ENCODE data around the gene NAGPA. TPM values are rescaled to one million over a fixed set of nuclear protein-coding genes. Genes with fewer than 3 reads are reported as not detected.
"Not testable (repeated sequence)": the region's sequence is repeated elsewhere in the genome, so short reads cannot be mapped to it uniquely, and the experiment has no call there.

Gene NAGPA
- total and polyA plus RNA-seq, 8 donors: 3.7 to 10.0 (median 6.6) TPM

DNA sequence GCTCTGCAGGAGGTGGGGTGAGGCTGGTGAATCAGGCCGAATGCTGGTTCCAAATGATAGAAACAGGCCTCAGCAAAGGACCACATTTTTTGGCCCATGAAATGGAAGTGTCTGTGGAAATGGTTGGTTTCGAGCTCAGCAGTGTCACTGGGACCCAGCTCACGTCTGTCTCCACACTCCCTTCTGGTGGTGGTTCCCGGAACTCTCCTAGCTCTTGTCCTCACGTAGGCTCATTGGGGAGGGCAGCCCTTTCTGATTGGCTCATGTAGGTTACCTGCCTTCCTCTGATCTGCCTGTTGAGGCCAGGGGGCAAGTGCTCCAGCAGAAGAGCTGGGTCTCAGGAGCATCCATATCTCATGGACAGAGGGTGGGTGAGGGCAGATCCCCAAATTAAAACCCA lies 41.9 kb upstream of the NAGPA start:
- TF ChIP-seq, protein P1, sequence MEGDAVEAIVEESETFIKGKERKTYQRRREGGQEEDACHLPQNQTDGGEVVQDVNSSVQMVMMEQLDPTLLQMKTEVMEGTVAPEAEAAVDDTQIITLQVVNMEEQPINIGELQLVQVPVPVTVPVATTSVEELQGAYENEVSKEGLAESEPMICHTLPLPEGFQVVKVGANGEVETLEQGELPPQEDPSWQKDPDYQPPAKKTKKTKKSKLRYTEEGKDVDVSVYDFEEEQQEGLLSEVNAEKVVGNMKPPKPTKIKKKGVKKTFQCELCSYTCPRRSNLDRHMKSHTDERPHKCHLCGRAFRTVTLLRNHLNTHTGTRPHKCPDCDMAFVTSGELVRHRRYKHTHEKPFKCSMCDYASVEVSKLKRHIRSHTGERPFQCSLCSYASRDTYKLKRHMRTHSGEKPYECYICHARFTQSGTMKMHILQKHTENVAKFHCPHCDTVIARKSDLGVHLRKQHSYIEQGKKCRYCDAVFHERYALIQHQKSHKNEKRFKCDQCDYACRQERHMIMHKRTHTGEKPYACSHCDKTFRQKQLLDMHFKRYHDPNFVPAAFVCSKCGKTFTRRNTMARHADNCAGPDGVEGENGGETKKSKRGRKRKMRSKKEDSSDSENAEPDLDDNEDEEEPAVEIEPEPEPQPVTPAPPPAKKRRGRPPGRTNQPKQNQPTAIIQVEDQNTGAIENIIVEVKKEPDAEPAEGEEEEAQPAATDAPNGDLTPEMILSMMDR (IDR thresholded peaks at IDR 0.05): no peak
- ATAC-seq: no peak
- Histone ChIP-seq H3K4me1 (peaks cover 0 to 11% (median 0%) of the 10 kb centered on the region in 3 donors), H3K9me3 (no peaks in the 10 kb centered on the region), H3K36me3 (peaks cover 0 to 21% (median 0%) of the 10 kb centered on the region in 3 donors), H3K27me3 (no peaks in the 10 kb centered on the region), H3K4me3 (no peak overlapping the region), H3K27ac (no peak overlapping the region)
- peak in 1 of 6 donors; percentile 13 for DNase-seq
- 86 to 92% methylated on average over 5 of the region's 5 CpGs for WGBS, 2 donors
- intact Hi-C loops (cut with DNase I): no loop called here
- FAIRE-seq: no peak

- H3K27ac ChIP-seq; intact Hi-C loops (cut with DNase I); H3K4me3 ChIP-seq; ATAC-seq; FAIRE-seq; H3K27me3 ChIP-seq; H3K9me3 ChIP-seq: not testable (repeated sequence)
- peaks cover 0 to 11% (median 0%) of the 10 kb centered on the region in 3 donors for H3K4me1 ChIP-seq
- H3K36me3 ChIP-seq: peaks cover 0 to 21% (median 0%) of the 10 kb centered on the region in 3 donors
- peak in 1 of 6 donors; percentile 9 for DNase-seq
- 94 to 97% methylated on average over 15 of the region's 15 CpGs for WGBS, 2 donors
These were observed 40.0 kb upstream of the NAGPA start for GRCh38 chr16:5073771-5074170.

- FAIRE-seq: no peak
- Histone ChIP-seq H3K4me3 (no peak overlapping the region), H3K27ac (no peak overlapping the region), H3K27me3 (no peaks in the 10 kb centered on the region), H3K9me3 (no peaks in the 10 kb centered on the region), H3K4me1 (peaks cover 0 to 11% (median 0%) of the 10 kb centered on the region in 3 donors), H3K36me3 (peaks cover 0 to 21% (median 0%) of the 10 kb centered on the region in 3 donors)
- no peak for ATAC-seq
- DNase-seq: no peak
- TF ChIP-seq, protein P1 (IDR thresholded peaks at IDR 0.05): no peak
- 75 to 82% methylated on average over 2 of the region's 2 CpGs for WGBS, 2 donors
- intact Hi-C loops (cut with DNase I): no loop called here
These were observed 39.5 kb upstream of the NAGPA start for GRCh38 chr16:5073279-5073629.

DNA sequence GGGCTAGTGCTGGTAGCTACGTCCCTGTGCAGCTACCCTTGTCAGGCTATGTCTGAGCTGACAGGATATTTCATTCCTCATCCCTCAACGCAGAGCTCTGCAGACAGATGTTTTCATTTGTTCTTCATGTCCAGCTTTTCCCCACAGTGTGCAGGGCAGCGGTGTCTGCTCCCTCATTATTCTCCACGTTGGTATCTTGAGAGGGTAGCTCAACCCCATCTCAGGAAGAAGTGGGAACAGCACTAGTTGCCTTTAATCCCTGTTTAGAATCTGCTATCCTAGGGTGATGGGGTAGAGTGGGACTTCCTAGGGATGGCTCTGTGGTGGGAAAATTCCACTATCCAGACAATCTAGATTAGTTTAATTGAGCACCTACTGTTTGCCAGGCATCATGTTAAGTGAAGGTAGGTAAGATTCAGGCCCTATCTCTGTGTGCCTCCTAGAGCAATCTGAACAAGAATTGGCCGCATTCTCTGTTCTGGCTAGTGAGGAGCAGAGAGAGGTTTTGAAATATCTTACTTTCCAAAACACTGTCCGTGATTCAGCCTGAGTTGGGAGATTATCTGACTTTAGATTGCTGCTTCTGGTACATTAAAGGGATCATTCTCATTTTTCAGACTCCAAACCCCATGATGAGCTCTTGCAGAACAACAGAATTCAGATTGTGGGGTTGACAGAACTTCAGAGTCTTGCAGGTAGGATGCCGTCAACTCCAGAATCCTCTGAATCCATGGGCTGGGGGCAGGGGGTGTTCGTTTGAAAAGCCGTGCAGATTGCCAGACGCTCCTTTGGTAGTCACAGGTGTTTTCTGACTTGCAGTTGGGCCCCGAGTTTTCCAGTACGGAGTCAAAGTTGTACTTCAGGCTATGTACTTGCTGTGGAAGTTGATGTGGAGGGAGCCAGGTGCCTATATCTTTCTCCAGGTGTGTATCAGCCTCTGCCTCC lies 38.9 kb upstream of the NAGPA start:
- H3K27ac ChIP-seq: peak overlapping the region in 3 of 4 donors; percentile 75 to 85 (median 76)
- ATAC-seq: peak in 2 of 4 donors; percentile 2
- peaks cover 0 to 11% (median 0%) of the 10 kb centered on the region in 3 donors for H3K4me1 ChIP-seq
- H3K4me3 ChIP-seq: peak overlapping the region; percentile 59 to 86 (median 74)
- H3K27me3 ChIP-seq: no peaks in the 10 kb centered on the region
- H3K9me3 ChIP-seq: no peaks in the 10 kb centered on the region
- no peak for FAIRE-seq
- DNase-seq: peak in 1 of 6 donors; percentile 12
- peaks cover 0 to 21% (median 0%) of the 10 kb centered on the region in 3 donors for H3K36me3 ChIP-seq
- intact Hi-C loops (cut with DNase I): no loop called here
- TF ChIP-seq, protein P1 (IDR thresholded peaks at IDR 0.05): no peak
- WGBS, 2 donors: 36 to 45% methylated on average over 12 of the region's 12 CpGs

DNA sequence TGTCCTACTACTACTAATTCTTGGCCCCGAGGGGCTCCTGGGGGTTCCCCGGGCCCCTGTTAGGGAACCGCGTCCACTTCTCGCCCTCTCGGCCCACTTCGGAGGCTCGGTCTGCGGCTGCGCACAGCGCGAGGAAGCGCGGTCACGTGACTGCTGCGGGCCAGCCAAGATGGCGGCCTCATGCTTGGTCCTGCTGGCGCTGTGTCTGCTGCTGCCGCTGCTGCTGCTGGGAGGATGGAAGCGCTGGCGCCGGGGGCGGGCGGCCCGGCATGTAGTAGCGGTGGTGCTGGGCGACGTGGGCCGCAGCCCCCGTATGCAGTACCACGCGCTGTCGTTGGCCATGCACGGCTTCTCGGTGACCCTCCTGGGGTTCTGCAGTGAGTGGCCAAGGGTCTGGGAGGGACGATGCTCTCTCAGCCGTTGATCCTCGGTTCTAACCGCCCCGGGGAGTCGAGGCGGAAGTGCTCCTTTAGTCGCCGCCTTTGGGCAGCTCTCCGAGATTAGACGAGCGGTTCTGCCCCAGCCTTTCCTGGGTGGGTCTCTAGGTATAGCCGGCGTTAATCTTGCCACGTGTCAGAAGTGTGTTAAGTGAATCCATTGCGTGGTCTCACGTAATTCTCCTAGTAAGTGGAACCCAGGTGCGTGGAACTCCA lies 38.1 kb upstream of the NAGPA start, which contains the start of gene ALG1:
ALG1 (plus strand) TSS at position 163 of the 653 bp plus-strand sequence; CDS start at position 170, 7 bp downstream.
- peaks cover 0 to 16% (median 0%) of the 10 kb centered on the region in 3 donors for H3K36me3 ChIP-seq
- intact Hi-C loops (cut with DNase I): no loop called here
- H3K27ac ChIP-seq: peak within 1 kb of the TSS; percentile 24 to 85 (median 76)
- peaks cover 0 to 11% (median 0%) of the 10 kb centered on the region in 3 donors for H3K4me1 ChIP-seq
- ATAC-seq: peak; percentile 94 to 98 (median 98)
- H3K4me3 ChIP-seq: peak within 1 kb of the TSS; percentile 59 to 86 (median 74)
- peak; percentile 85 to 97 (median 92) for DNase-seq
- no peaks in the 10 kb centered on the region for H3K9me3 ChIP-seq
- WGBS, 2 donors: 0% methylated on average over 46 to 53 of the region's 53 CpGs
- TF ChIP-seq, protein P1 (IDR thresholded peaks at IDR 0.05): no peak
- FAIRE-seq: no peak
- H3K27me3 ChIP-seq: no peaks in the 10 kb centered on the region
